D721Med (cell line): ENCODE results near the gene LGALS9B.
"Not testable (repeated sequence)": the region's sequence is repeated elsewhere in the genome, so short reads cannot be mapped to it uniquely, and the experiment has no call there.

ENCODE experiments used
- DNase-seq: peaks from one replicate; pipeline ENCODE4 v3.0.0; 2011; ENCODE audit warnings: low spot score; ENCODE audit not compliant: insufficient read length
- FAIRE-seq: peaks from 2 replicates; lab custom pipeline; 2011; peaks lifted over from hg19 to GRCh38; lab: Jason Lieb, UNC

LGALS9B gene

GRCh38 chr17:20427264-20427663, 40.1 kb downstream of the LGALS9B start:
- FAIRE-seq, DNase-seq: not testable (repeated sequence)

GRCh38 chr17:20422826-20423225, 44.5 kb downstream of the LGALS9B start:
- DNase-seq, FAIRE-seq: not testable (repeated sequence)

DNA sequence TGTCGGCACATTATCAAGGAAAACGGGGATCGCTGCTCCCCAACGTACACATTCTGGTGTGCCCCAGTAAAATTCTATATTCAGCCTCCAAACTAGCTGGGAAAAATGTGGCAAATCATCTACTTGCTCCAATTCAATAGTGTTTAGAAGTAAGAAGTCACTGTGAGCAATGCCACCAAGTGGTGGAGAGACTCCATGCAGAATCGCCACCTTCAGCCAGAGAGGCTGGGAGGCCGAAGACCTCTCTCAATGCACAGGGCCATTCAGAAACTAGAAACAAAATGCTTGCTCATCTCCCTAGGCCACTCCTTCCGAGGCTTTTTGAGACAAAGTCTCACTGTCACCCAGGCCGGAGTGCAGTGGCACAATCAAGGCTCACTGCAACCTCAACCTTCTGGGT, 48.5 kb downstream of the LGALS9B start:
- FAIRE-seq, DNase-seq: not testable (repeated sequence)

GRCh38 chr17:20417492-20418080, 49.8 kb downstream of the LGALS9B start:
- FAIRE-seq, DNase-seq: not testable (repeated sequence)

- DNase-seq, FAIRE-seq: not testable (repeated sequence)
Measured at GRCh38 chr17:20416381-20416911, 50.9 kb downstream of the LGALS9B start.

GRCh38 chr17:20415479-20415878, 51.9 kb downstream of the LGALS9B start:
- DNase-seq, FAIRE-seq: not testable (repeated sequence)

GRCh38 chr17:20401306-20402022, 65.9 kb downstream of the LGALS9B start:
- DNase-seq, FAIRE-seq: not testable (repeated sequence)

DNA sequence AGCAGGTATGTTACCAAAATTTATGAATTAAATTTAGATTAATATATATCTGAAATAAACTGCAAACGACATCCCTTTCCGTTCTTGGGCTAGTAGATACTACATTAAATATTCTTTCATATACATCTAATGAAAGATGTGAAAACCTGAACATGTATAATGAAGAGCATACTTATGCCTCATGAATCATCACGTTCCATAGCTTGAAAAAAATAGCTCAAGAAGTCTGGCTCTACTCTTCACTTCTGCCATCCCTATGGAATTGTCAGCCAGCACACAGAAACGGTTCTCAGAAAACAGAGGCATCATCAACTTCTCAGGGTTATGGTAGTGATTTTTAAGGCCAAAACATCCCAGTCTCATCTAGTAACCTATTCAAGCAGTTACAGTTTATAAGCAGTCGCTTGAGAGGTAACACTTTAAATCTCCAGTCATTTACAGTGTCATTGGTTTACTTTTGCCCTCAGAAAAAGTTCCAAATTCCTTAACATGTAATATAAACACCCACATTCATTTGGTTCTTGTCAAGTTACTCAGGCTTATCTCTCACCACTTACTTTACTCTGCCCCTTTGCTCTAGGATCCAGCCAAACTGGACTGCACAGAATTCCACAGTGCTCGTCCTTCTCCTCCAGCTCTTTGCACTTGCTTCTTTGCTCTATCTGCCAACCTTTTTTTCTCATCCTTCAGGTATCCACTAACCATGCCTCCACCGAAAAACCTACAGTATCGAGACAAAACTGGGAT, 66.6 kb downstream of the LGALS9B start:
- DNase-seq, FAIRE-seq: not testable (repeated sequence)
